Measurements from ENCODE around the gene SYNDIG1.
A peak's percentile ranks its signal among the peaks of the same experiment; 100 is the strongest.

SYNDIG1 gene

GRCh38 chr20:24646321-24646720, 176.9 kb downstream of the SYNDIG1 start:
- H3K27ac ChIP-seq = no peak overlapping the region
- no peak for DNase-seq (ENCODE audit: low read depth, low spot score)
- no peak overlapping the region for H3K4me3 ChIP-seq
- TF ChIP-seq EZH2 (IDR thresholded peaks at IDR 0.05) (no peak), FOXP2 (optimal IDR thresholded peaks at IDR 0.05; ENCODE audit: control extremely low read depth, extremely low read length, insufficient read depth) (no peak), POLR2AphosphoS5 (IDR thresholded peaks at IDR 0.05; ENCODE audit: borderline replicate concordance, low read depth, low read length) (no peak)
- no peak overlapping the region for H3K9ac ChIP-seq (ENCODE audit: insufficient read length)
- no peaks in the 10 kb centered on the region for H3K36me3 ChIP-seq (ENCODE audit: insufficient read depth, low read length)
- H3K9me3 ChIP-seq (ENCODE audit: low read depth, low read length) = no peaks in the 10 kb centered on the region

GRCh38 chr20:24647713-24648112, 178.3 kb downstream of the SYNDIG1 start:
- H3K36me3 ChIP-seq (ENCODE audit: insufficient read depth, low read length) = no peaks in the 10 kb centered on the region
- TF ChIP-seq EZH2 (IDR thresholded peaks at IDR 0.05) (no peak), FOXP2 (optimal IDR thresholded peaks at IDR 0.05; ENCODE audit: control extremely low read depth, extremely low read length, insufficient read depth) (no peak), POLR2AphosphoS5 (IDR thresholded peaks at IDR 0.05; ENCODE audit: borderline replicate concordance, low read depth, low read length) (no peak)
- H3K4me3 ChIP-seq = no peak overlapping the region
- H3K27ac ChIP-seq = no peak overlapping the region
- H3K9me3 ChIP-seq (ENCODE audit: low read depth, low read length) = no peaks in the 10 kb centered on the region
- no peak for DNase-seq (ENCODE audit: low read depth, low spot score)
- no peak overlapping the region for H3K9ac ChIP-seq (ENCODE audit: insufficient read length)

GRCh38 chr20:24648481-24648880, 179.1 kb downstream of the SYNDIG1 start:
- Histone ChIP-seq H3K9me3 (ENCODE audit: low read depth, low read length) (no peaks in the 10 kb centered on the region), H3K27ac (no peak overlapping the region), H3K9ac (ENCODE audit: insufficient read length) (no peak overlapping the region), H3K4me3 (no peak overlapping the region), H3K36me3 (ENCODE audit: insufficient read depth, low read length) (no peaks in the 10 kb centered on the region)
- DNase-seq (ENCODE audit: low read depth, low spot score) = no peak
- TF ChIP-seq FOXP2 (optimal IDR thresholded peaks at IDR 0.05; ENCODE audit: control extremely low read depth, extremely low read length, insufficient read depth) = no peak
- no peak for TF ChIP-seq EZH2 (IDR thresholded peaks at IDR 0.05)
- no peak for TF ChIP-seq POLR2AphosphoS5 (IDR thresholded peaks at IDR 0.05; ENCODE audit: borderline replicate concordance, low read depth, low read length)

GRCh38 chr20:24648919-24649318, 179.5 kb downstream of the SYNDIG1 start:
- no peak for DNase-seq (ENCODE audit: low read depth, low spot score)
- H3K9me3 ChIP-seq (ENCODE audit: low read depth, low read length) = no peaks in the 10 kb centered on the region
- no peak overlapping the region for H3K27ac ChIP-seq
- H3K9ac ChIP-seq (ENCODE audit: insufficient read length) = no peak overlapping the region
- TF ChIP-seq EZH2 (IDR thresholded peaks at IDR 0.05) (no peak), POLR2AphosphoS5 (IDR thresholded peaks at IDR 0.05; ENCODE audit: borderline replicate concordance, low read depth, low read length) (no peak), FOXP2 (optimal IDR thresholded peaks at IDR 0.05; ENCODE audit: control extremely low read depth, extremely low read length, insufficient read depth) (no peak)
- H3K36me3 ChIP-seq (ENCODE audit: insufficient read depth, low read length) = no peaks in the 10 kb centered on the region
- no peak overlapping the region for H3K4me3 ChIP-seq

GRCh38 chr20:24649787-24650490, 180.5 kb downstream of the SYNDIG1 start:
- TF ChIP-seq FOXP2 (optimal IDR thresholded peaks at IDR 0.05; ENCODE audit: control extremely low read depth, extremely low read length, insufficient read depth) = no peak
- no peak for TF ChIP-seq POLR2AphosphoS5 (IDR thresholded peaks at IDR 0.05; ENCODE audit: borderline replicate concordance, low read depth, low read length)
- no peak for TF ChIP-seq EZH2 (IDR thresholded peaks at IDR 0.05)
- Histone ChIP-seq H3K36me3 (ENCODE audit: insufficient read depth, low read length) (no peaks in the 10 kb centered on the region), H3K27ac (no peak overlapping the region), H3K9ac (ENCODE audit: insufficient read length) (no peak overlapping the region), H3K4me3 (no peak overlapping the region), H3K9me3 (ENCODE audit: low read depth, low read length) (no peaks in the 10 kb centered on the region)
- no peak for DNase-seq (ENCODE audit: low read depth, low spot score)

- no peak for TF ChIP-seq POLR2AphosphoS5 (IDR thresholded peaks at IDR 0.05; ENCODE audit: borderline replicate concordance, low read depth, low read length)
- no peak for TF ChIP-seq FOXP2 (optimal IDR thresholded peaks at IDR 0.05; ENCODE audit: control extremely low read depth, extremely low read length, insufficient read depth)
- no peak for TF ChIP-seq EZH2 (IDR thresholded peaks at IDR 0.05)
- DNase-seq (ENCODE audit: low read depth, low spot score) = no peak
- Histone ChIP-seq H3K27ac (no peak overlapping the region), H3K9me3 (ENCODE audit: low read depth, low read length) (no peaks in the 10 kb centered on the region), H3K36me3 (ENCODE audit: insufficient read depth, low read length) (no peaks in the 10 kb centered on the region), H3K9ac (ENCODE audit: insufficient read length) (no peak overlapping the region), H3K4me3 (no peak overlapping the region)
Measured at GRCh38 chr20:24651171-24651975, 181.9 kb downstream of the SYNDIG1 start.

GRCh38 chr20:24651976-24652345, 182.5 kb downstream of the SYNDIG1 start:
- no peak overlapping the region for H3K27ac ChIP-seq

GRCh38 chr20:24653306-24653705, 183.9 kb downstream of the SYNDIG1 start:
- Histone ChIP-seq H3K9ac (ENCODE audit: insufficient read length) (no peak overlapping the region), H3K27ac (peak overlapping the region; percentile 69)
- DNase-seq (ENCODE audit: low read depth, low spot score) = no peak

More at GRCh38 chr20:24651976-24652345, 182.5 kb downstream of the SYNDIG1 start:
- TF ChIP-seq POLR2AphosphoS5 (IDR thresholded peaks at IDR 0.05; ENCODE audit: borderline replicate concordance, low read depth, low read length) = no peak
- no peak for TF ChIP-seq EZH2 (IDR thresholded peaks at IDR 0.05)
- no peak for TF ChIP-seq FOXP2 (optimal IDR thresholded peaks at IDR 0.05; ENCODE audit: control extremely low read depth, extremely low read length, insufficient read depth)
- Histone ChIP-seq H3K9ac (ENCODE audit: insufficient read length) (no peak overlapping the region), H3K36me3 (ENCODE audit: insufficient read depth, low read length) (no peaks in the 10 kb centered on the region), H3K4me3 (no peak overlapping the region), H3K9me3 (ENCODE audit: low read depth, low read length) (no peaks in the 10 kb centered on the region)
- DNase-seq (ENCODE audit: low read depth, low spot score) = no peak

More at GRCh38 chr20:24653306-24653705, 183.9 kb downstream of the SYNDIG1 start:
- Histone ChIP-seq H3K4me3 (no peak overlapping the region), H3K36me3 (ENCODE audit: insufficient read depth, low read length) (no peaks in the 10 kb centered on the region), H3K9me3 (ENCODE audit: low read depth, low read length) (no peaks in the 10 kb centered on the region)
- TF ChIP-seq FOXP2 (optimal IDR thresholded peaks at IDR 0.05; ENCODE audit: control extremely low read depth, extremely low read length, insufficient read depth) (no peak), EZH2 (IDR thresholded peaks at IDR 0.05) (no peak), POLR2AphosphoS5 (IDR thresholded peaks at IDR 0.05; ENCODE audit: borderline replicate concordance, low read depth, low read length) (no peak)
